ENCODE measurements around the gene FRK. TPM values are rescaled to one million over a fixed set of nuclear protein-coding genes. Genes with fewer than 3 reads are reported as not detected.

The FRK gene
- under 0.01 and 0.66 TPM in 2 replicates for total RNA-seq (2012; rRNA removed)

DNA sequence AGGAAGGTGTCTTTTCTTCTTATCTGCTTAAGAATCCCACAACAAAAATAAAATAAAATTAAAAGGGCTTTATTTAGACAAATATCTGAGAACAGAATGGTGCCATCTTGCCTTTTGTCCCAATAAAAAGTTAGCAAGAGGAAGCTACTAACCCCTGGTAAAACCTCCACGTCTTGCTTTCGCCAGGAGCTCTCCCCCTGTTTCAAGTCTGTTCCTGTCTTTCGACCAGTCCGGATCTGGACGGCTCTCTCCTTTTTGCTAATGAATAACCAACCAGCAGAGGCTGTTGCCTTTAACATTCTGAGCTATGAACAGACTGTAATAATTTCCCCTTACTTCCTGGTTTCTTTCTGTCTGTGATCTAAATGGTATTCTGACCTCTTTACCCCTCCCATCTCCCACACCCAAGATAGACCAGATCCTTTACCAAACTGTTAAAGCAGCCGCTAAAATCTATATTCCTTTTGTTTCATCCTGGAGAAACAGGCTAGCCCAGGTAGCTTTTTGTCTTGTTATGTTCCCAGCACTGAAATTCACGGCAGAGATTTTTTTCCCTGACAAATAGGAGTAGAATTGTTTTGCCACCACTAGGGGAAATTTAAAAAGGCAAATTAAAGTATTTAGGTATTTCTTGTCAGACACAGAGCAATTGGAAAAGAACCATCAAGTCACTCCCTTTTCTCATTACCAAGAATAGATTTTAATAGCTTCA, at the start of gene FRK:
Gene FRK (minus strand): TSS at position 320 of the 712 bp plus-strand sequence. CDS start 580 bp downstream, outside the sequence.
- H3K4me3 ChIP-seq (ENCODE audit: low read length): peak within 1 kb of the TSS; percentile 69
- H3K36me3 ChIP-seq (ENCODE audit: insufficient read depth, low read length): no peaks in the 10 kb centered on the region
- H3K4me1 ChIP-seq (ENCODE audit: control insufficient read depth, insufficient read depth, low read length): peaks cover 21% of the 10 kb centered on the region
- peak within 1 kb of the TSS; percentile 79 for H3K9ac ChIP-seq (ENCODE audit: low read depth, low read length)
- peak within 1 kb of the TSS; percentile 84 for H3K4me2 ChIP-seq (ENCODE audit: low read length)
- H3K27me3 ChIP-seq (ENCODE audit: control insufficient read depth, insufficient read depth, low read length): no peaks in the 10 kb centered on the region
- H3K9me3 ChIP-seq (replicated peaks; ENCODE audit: low read length): no peaks in the 10 kb centered on the region

GRCh38 chr6:116108836-116109235, 48.1 kb upstream of the FRK start:
- Histone ChIP-seq H3K4me2 (ENCODE audit: low read length) (no peak overlapping the region), H3K27me3 (ENCODE audit: control insufficient read depth, insufficient read depth, low read length) (no peaks in the 10 kb centered on the region), H3K9me3 (replicated peaks; ENCODE audit: low read length) (no peaks in the 10 kb centered on the region), H3K4me1 (ENCODE audit: control insufficient read depth, insufficient read depth, low read length) (no peaks in the 10 kb centered on the region), H3K9ac (ENCODE audit: low read depth, low read length) (no peak overlapping the region), H3K36me3 (ENCODE audit: insufficient read depth, low read length) (peaks cover 18% of the 10 kb centered on the region), H3K4me3 (ENCODE audit: low read length) (no peak overlapping the region)

DNA sequence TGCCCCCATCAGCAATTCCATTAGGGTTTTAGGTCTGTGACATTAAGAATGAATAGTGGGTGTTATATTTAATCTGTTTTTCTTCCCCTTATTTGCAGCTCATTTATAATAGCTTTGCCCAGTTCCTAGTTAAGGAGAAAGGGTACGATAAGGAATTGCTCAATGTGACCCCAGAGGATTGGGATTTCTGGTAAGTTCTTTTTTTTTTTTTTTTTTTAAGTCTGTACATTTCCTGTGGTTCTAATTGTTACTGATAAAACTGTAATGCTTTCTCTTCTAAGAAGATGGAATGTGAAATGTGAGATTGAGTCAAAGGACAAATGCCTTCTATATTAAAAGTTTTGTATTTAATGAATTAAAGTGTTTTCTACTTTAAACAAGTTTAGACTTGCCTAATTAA, 45.5 kb upstream of the FRK start:
- Histone ChIP-seq H3K9me3 (replicated peaks; ENCODE audit: low read length) (no peaks in the 10 kb centered on the region), H3K4me2 (ENCODE audit: low read length) (no peak overlapping the region), H3K4me3 (ENCODE audit: low read length) (no peak overlapping the region), H3K27me3 (ENCODE audit: control insufficient read depth, insufficient read depth, low read length) (no peaks in the 10 kb centered on the region), H3K36me3 (ENCODE audit: insufficient read depth, low read length) (peaks cover 10% of the 10 kb centered on the region), H3K9ac (ENCODE audit: low read depth, low read length) (no peak overlapping the region), H3K4me1 (ENCODE audit: control insufficient read depth, insufficient read depth, low read length) (peaks cover 8% of the 10 kb centered on the region)

DNA sequence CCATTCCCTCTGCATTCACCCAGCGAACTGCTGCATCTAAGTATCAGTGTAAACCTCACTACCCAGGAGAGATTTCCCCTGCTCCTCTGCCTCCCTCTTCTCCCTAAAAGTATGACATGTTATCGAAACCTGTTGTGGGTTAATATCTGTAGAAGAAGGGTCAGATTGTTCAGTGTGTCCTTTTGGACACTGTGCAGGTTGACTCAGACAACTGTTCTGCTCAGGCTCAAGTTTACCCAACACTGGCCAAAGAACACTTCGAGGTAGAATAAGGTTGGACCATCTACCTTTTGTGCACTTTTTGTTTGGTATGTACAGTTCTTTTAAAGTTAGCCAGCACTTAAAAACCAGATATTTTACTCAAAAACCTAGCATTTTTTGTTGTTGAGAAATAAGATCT, 44.6 kb upstream of the FRK start:
- Histone ChIP-seq H3K4me3 (ENCODE audit: low read length) (no peak overlapping the region), H3K36me3 (ENCODE audit: insufficient read depth, low read length) (peaks cover under 1% of the 10 kb centered on the region), H3K9ac (ENCODE audit: low read depth, low read length) (no peak overlapping the region), H3K4me1 (ENCODE audit: control insufficient read depth, insufficient read depth, low read length) (peaks cover 9% of the 10 kb centered on the region), H3K4me2 (ENCODE audit: low read length) (no peak overlapping the region), H3K9me3 (replicated peaks; ENCODE audit: low read length) (no peaks in the 10 kb centered on the region), H3K27me3 (ENCODE audit: control insufficient read depth, insufficient read depth, low read length) (no peaks in the 10 kb centered on the region)

GRCh38 chr6:116104636-116105035, 43.9 kb upstream of the FRK start:
- H3K27me3 ChIP-seq (ENCODE audit: control insufficient read depth, insufficient read depth, low read length): no peaks in the 10 kb centered on the region
- H3K4me1 ChIP-seq (ENCODE audit: control insufficient read depth, insufficient read depth, low read length): peaks cover 12% of the 10 kb centered on the region
- H3K36me3 ChIP-seq (ENCODE audit: insufficient read depth, low read length): no peaks in the 10 kb centered on the region
- H3K9me3 ChIP-seq (replicated peaks; ENCODE audit: low read length): no peaks in the 10 kb centered on the region
- no peak overlapping the region for H3K4me3 ChIP-seq (ENCODE audit: low read length)
- H3K4me2 ChIP-seq (ENCODE audit: low read length): no peak overlapping the region
- no peak overlapping the region for H3K9ac ChIP-seq (ENCODE audit: low read depth, low read length)

DNA sequence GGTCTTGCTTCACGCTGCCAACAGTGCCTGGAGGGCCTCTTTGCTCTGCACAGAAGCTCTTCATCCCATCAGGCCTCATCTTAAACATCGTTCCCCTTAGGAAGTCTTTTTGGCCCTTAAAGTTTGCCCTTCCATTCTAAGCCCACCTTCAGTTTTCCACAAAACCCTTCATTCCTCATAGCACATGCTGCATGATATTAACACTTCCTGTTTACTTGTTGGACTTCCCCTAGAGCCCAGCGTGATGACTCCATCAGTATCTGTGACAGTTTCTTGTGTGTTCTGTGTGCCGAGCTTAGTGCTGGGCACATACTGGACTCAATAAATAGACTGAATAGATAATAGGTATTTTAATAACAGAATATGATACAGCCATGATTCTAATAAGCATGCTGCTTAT, 42.2 kb upstream of the FRK start:
- Histone ChIP-seq H3K9ac (ENCODE audit: low read depth, low read length) (no peak overlapping the region), H3K27me3 (ENCODE audit: control insufficient read depth, insufficient read depth, low read length) (no peaks in the 10 kb centered on the region), H3K4me2 (ENCODE audit: low read length) (no peak overlapping the region), H3K9me3 (replicated peaks; ENCODE audit: low read length) (no peaks in the 10 kb centered on the region), H3K36me3 (ENCODE audit: insufficient read depth, low read length) (no peaks in the 10 kb centered on the region), H3K4me1 (ENCODE audit: control insufficient read depth, insufficient read depth, low read length) (peaks cover 12% of the 10 kb centered on the region), H3K4me3 (ENCODE audit: low read length) (no peak overlapping the region)

GRCh38 chr6:116101790-116102189, 41.1 kb upstream of the FRK start:
- peak overlapping the region; percentile 92 for H3K4me3 ChIP-seq (ENCODE audit: low read length)

GRCh38 chr6:116101302-116101718, 40.6 kb upstream of the FRK start:
- peak overlapping the region; percentile 93 for H3K4me2 ChIP-seq (ENCODE audit: low read length)
- no peaks in the 10 kb centered on the region for H3K9me3 ChIP-seq (replicated peaks; ENCODE audit: low read length)
- peak overlapping the region; percentile 88 for H3K9ac ChIP-seq (ENCODE audit: low read depth, low read length)
- H3K4me1 ChIP-seq (ENCODE audit: control insufficient read depth, insufficient read depth, low read length): peaks cover 12% of the 10 kb centered on the region
- H3K36me3 ChIP-seq (ENCODE audit: insufficient read depth, low read length): no peaks in the 10 kb centered on the region
- no peaks in the 10 kb centered on the region for H3K27me3 ChIP-seq (ENCODE audit: control insufficient read depth, insufficient read depth, low read length)
- peak overlapping the region; percentile 92 for H3K4me3 ChIP-seq (ENCODE audit: low read length)

More at GRCh38 chr6:116101790-116102189, 41.1 kb upstream of the FRK start:
- H3K4me2 ChIP-seq (ENCODE audit: low read length): peak overlapping the region; percentile 93
- H3K9ac ChIP-seq (ENCODE audit: low read depth, low read length): peak overlapping the region; percentile 88
- H3K36me3 ChIP-seq (ENCODE audit: insufficient read depth, low read length): no peaks in the 10 kb centered on the region
- H3K27me3 ChIP-seq (ENCODE audit: control insufficient read depth, insufficient read depth, low read length): no peaks in the 10 kb centered on the region
- no peaks in the 10 kb centered on the region for H3K9me3 ChIP-seq (replicated peaks; ENCODE audit: low read length)
- peaks cover 12% of the 10 kb centered on the region for H3K4me1 ChIP-seq (ENCODE audit: control insufficient read depth, insufficient read depth, low read length)

- peaks cover 12% of the 10 kb centered on the region for H3K4me1 ChIP-seq (ENCODE audit: control insufficient read depth, insufficient read depth, low read length)
- peak within 1 kb of the TSS; percentile 92 for H3K4me3 ChIP-seq (ENCODE audit: low read length)
- peak within 1 kb of the TSS; percentile 88 for H3K9ac ChIP-seq (ENCODE audit: low read depth, low read length)
Measured at GRCh38 chr6:116100419-116101301, 40.0 kb upstream of the FRK start, which contains the start of gene NT5DC1. NT5DC1 (plus strand) TSS chr6:116100853; CDS start chr6:116100931, 78 bp downstream.

DNA sequence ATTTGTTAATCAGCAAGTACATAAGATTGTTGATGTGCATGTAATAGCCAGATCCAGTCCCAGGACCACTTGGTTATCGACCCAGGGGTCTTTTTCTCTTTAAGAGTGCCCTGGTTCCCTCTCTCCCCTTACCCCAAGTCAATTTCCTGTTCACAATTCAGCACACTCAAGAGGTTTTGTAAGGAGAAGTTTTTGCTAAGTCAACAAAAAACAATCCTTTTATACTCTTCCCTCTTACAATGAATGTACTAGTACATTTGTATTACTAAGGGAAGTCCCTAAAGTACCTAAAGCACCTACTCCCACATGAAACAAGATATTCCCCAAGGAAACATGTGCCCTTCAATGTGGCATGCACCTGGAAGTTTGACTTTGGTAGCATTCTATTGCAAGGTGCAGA, 38.3 kb upstream of the FRK start:
- no peaks in the 10 kb centered on the region for H3K36me3 ChIP-seq (ENCODE audit: insufficient read depth, low read length)
- H3K27me3 ChIP-seq (ENCODE audit: control insufficient read depth, insufficient read depth, low read length): no peaks in the 10 kb centered on the region

More at GRCh38 chr6:116100419-116101301, 40.0 kb upstream of the FRK start, which contains the start of gene NT5DC1:
- Histone ChIP-seq H3K9me3 (replicated peaks; ENCODE audit: low read length) (no peaks in the 10 kb centered on the region), H3K36me3 (ENCODE audit: insufficient read depth, low read length) (no peaks in the 10 kb centered on the region), H3K4me2 (ENCODE audit: low read length) (peak within 1 kb of the TSS; percentile 93), H3K27me3 (ENCODE audit: control insufficient read depth, insufficient read depth, low read length) (no peaks in the 10 kb centered on the region)

DNA sequence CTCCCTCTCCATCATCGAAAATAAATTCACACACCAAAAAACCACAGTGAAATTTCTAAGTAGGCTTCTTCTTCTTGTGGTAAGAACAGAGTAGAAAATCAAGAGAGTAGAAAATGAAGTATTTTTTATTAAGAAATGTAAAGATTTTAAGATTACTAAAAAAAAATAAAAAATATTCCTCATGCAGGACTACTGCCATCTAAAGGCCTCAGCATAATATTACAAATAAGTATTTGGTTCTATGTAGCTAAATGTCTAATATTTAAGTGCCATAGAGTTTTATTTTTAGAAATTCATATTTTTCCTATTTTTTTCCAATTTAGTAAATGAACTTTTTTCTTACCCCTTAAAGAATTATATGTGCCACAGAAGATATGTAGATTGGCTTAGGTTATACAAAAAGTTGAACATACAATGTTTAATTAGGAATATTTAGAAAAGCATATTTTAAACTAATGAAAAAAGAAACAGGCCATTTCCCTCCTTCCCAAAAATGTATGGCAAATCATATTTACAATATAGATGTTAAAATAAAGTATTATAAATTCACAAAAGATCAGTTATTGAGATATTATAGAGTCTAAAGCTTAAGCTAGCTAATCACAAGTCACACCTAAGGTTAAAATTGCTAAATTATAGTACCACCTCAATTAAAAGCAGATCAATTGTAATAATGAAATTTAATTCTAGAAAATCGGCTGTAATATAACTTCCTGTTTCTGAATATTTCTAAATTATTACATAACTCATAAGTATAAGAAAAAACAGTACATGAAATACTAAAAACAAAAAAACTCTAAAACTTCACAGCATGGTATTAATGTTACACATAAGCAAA, 36.5 kb upstream of the FRK start:
- H3K4me3 ChIP-seq (ENCODE audit: low read length): no peak overlapping the region

More for the DNA sequence above, 38.3 kb upstream of the FRK start:
- no peaks in the 10 kb centered on the region for H3K9me3 ChIP-seq (replicated peaks; ENCODE audit: low read length)
- no peak overlapping the region for H3K4me2 ChIP-seq (ENCODE audit: low read length)
- no peak overlapping the region for H3K4me3 ChIP-seq (ENCODE audit: low read length)
- peaks cover 12% of the 10 kb centered on the region for H3K4me1 ChIP-seq (ENCODE audit: control insufficient read depth, insufficient read depth, low read length)
- H3K9ac ChIP-seq (ENCODE audit: low read depth, low read length): no peak overlapping the region

More for the DNA sequence above, 36.5 kb upstream of the FRK start:
- H3K9ac ChIP-seq (ENCODE audit: low read depth, low read length): no peak overlapping the region
- no peaks in the 10 kb centered on the region for H3K9me3 ChIP-seq (replicated peaks; ENCODE audit: low read length)
- H3K4me2 ChIP-seq (ENCODE audit: low read length): no peak overlapping the region
- H3K27me3 ChIP-seq (ENCODE audit: control insufficient read depth, insufficient read depth, low read length): no peaks in the 10 kb centered on the region
- H3K4me1 ChIP-seq (ENCODE audit: control insufficient read depth, insufficient read depth, low read length): peaks cover 12% of the 10 kb centered on the region
- no peaks in the 10 kb centered on the region for H3K36me3 ChIP-seq (ENCODE audit: insufficient read depth, low read length)
